ENCODE results near the gene CHP1. TPM values are rescaled to one million over a fixed set of nuclear protein-coding genes. Genes with fewer than 3 reads are reported as not detected.

The CHP1 gene
- total RNA-seq, 1 experiment from 2014 or later: 71.2 TPM

DNA sequence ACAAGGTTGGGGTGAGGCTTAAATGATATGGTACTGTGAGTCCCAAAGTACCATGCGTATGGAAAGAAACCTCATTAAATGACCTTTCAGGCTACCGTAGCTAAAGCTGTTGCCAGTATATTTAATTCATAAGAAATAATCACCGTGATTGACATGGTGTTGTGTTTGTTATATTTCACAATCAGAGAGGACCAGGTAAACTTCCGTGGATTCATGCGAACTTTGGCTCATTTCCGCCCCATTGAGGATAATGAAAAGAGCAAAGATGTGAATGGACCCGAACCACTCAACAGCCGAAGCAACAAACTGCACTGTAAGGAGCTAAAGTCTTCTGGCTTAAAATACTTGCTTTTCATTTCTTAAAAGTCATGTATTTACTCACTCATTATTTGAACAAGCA lies 31.5 kb downstream of the CHP1 start:
- no TSS peak for BruUV-seq (replicated peaks)
- ChIA-PET POLR2A (ENCODE audit: low non-redundant PET) (no interaction called here), CTCF (no interaction called here)
- Histone ChIP-seq H3K36me3 (ENCODE audit: insufficient read depth, low read length, poor library complexity, severe bottlenecking) (peaks cover 8% of the 10 kb centered on the region), H3K27me3 (replicated peaks; ENCODE audit: insufficient read depth, low read depth, low read length, poor library complexity) (no peaks in the 10 kb centered on the region), H3K4me3 (ENCODE audit: low read depth, low read length, poor library complexity, severe bottlenecking) (no peak overlapping the region), H3K9me3 (ENCODE audit: low read depth, low read length, poor library complexity, severe bottlenecking) (peaks cover 3% of the 10 kb centered on the region), H3K4me1 (ENCODE audit: insufficient read depth, low read length, poor library complexity, severe bottlenecking) (peaks cover 7% of the 10 kb centered on the region), H3K27ac (ENCODE audit: low read depth, low read length, poor library complexity, severe bottlenecking) (no peak overlapping the region)
- DNase-seq (ENCODE audit: low spot score): no peak
- intact Hi-C loops (cut with micrococcal nuclease; ENCODE audit: unreplicated experiment): no loop called here
- no peak for TF ChIP-seq EZH2 (IDR thresholded peaks at IDR 0.05; ENCODE audit: borderline replicate concordance, low read depth, low read length, poor library complexity, severe bottlenecking)
- TF ChIP-seq, protein P1, sequence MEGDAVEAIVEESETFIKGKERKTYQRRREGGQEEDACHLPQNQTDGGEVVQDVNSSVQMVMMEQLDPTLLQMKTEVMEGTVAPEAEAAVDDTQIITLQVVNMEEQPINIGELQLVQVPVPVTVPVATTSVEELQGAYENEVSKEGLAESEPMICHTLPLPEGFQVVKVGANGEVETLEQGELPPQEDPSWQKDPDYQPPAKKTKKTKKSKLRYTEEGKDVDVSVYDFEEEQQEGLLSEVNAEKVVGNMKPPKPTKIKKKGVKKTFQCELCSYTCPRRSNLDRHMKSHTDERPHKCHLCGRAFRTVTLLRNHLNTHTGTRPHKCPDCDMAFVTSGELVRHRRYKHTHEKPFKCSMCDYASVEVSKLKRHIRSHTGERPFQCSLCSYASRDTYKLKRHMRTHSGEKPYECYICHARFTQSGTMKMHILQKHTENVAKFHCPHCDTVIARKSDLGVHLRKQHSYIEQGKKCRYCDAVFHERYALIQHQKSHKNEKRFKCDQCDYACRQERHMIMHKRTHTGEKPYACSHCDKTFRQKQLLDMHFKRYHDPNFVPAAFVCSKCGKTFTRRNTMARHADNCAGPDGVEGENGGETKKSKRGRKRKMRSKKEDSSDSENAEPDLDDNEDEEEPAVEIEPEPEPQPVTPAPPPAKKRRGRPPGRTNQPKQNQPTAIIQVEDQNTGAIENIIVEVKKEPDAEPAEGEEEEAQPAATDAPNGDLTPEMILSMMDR (conservative IDR thresholded peaks at IDR 0.05; ENCODE audit: low read depth, low read length): no peak

DNA sequence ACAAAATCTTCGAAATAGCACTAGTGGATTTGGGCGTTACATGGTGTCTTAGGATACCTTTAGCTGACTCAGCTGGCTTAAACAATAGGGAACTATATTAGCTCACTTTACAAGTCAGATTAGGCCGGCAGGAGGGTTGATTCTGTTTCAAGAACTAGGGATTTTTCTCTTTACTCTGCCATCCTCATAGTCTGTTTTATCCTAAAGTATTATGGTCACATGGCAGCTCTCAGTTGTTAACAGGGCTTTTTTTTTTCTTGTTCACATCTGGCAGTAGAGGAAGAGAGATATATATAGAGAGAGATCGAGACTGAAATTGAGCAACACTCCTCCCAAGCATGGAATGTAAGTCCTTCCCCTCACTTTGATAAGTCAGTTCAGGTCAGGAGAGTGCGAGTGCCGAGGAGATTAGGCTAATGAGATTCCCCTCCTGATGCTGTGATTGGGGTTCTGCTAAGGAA lies 32.9 kb downstream of the CHP1 start:
- H3K27ac ChIP-seq (ENCODE audit: low read depth, low read length, poor library complexity, severe bottlenecking): no peak overlapping the region
- peaks cover 7% of the 10 kb centered on the region for H3K4me1 ChIP-seq (ENCODE audit: insufficient read depth, low read length, poor library complexity, severe bottlenecking)
- ChIA-PET CTCF (interaction anchor here (0.6 kb wide), 1 partner anchor 173 kb away, joined by 4 read pairs; no protein-coding TSS in a partner anchor), POLR2A (ENCODE audit: low non-redundant PET) (interaction anchor here (0.5 to 0.7 kb wide), 2 partner anchors 159 to 390 kb away, joined by 3 to 7 read pairs; no protein-coding TSS in a partner anchor)
- DNase-seq (ENCODE audit: low spot score): peak; percentile 26
- no peak for TF ChIP-seq EZH2 (IDR thresholded peaks at IDR 0.05; ENCODE audit: borderline replicate concordance, low read depth, low read length, poor library complexity, severe bottlenecking)
- TF ChIP-seq, protein P1 (conservative IDR thresholded peaks at IDR 0.05; ENCODE audit: low read depth, low read length): no peak
- H3K36me3 ChIP-seq (ENCODE audit: insufficient read depth, low read length, poor library complexity, severe bottlenecking): peaks cover 8% of the 10 kb centered on the region
- peaks cover 3% of the 10 kb centered on the region for H3K9me3 ChIP-seq (ENCODE audit: low read depth, low read length, poor library complexity, severe bottlenecking)
- H3K4me3 ChIP-seq (ENCODE audit: low read depth, low read length, poor library complexity, severe bottlenecking): no peak overlapping the region
- BruUV-seq (replicated peaks): no TSS peak
- intact Hi-C loops (cut with micrococcal nuclease; ENCODE audit: unreplicated experiment): no loop called here
- H3K27me3 ChIP-seq (replicated peaks; ENCODE audit: insufficient read depth, low read depth, low read length, poor library complexity): no peaks in the 10 kb centered on the region

DNA sequence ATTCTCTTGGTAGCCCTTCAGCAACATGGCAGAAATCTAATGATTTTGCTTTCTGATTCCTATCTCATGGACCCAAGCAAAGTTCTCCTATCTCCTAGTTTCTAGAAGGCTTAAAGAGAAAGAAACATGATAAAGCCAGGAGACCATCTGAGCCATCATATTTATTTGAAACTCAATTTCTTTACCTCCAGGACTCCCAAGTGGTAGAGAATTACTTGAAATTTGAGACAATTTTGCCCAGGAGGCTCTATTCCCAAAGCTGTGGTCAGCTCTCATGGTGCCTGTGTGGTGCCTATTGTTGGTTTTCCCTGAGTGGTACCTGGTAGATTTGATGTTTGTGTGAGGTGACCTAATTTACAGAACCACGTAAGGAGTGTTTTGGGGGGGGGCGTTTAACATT lies 38.8 kb downstream of the CHP1 start:
- no peak overlapping the region for H3K4me3 ChIP-seq (ENCODE audit: low read depth, low read length, poor library complexity, severe bottlenecking)
- H3K9me3 ChIP-seq (ENCODE audit: low read depth, low read length, poor library complexity, severe bottlenecking): no peaks in the 10 kb centered on the region
- no peaks in the 10 kb centered on the region for H3K27me3 ChIP-seq (replicated peaks; ENCODE audit: insufficient read depth, low read depth, low read length, poor library complexity)
- no peak for DNase-seq (ENCODE audit: low spot score)
- peaks cover 4% of the 10 kb centered on the region for H3K36me3 ChIP-seq (ENCODE audit: insufficient read depth, low read length, poor library complexity, severe bottlenecking)
- intact Hi-C loops (cut with micrococcal nuclease; ENCODE audit: unreplicated experiment): no loop called here
- no TSS peak for BruUV-seq (replicated peaks)
- ChIA-PET CTCF (no interaction called here), POLR2A (ENCODE audit: low non-redundant PET) (no interaction called here)
- H3K4me1 ChIP-seq (ENCODE audit: insufficient read depth, low read length, poor library complexity, severe bottlenecking): no peaks in the 10 kb centered on the region
- TF ChIP-seq, protein P1 (conservative IDR thresholded peaks at IDR 0.05; ENCODE audit: low read depth, low read length): no peak
- TF ChIP-seq EZH2 (IDR thresholded peaks at IDR 0.05; ENCODE audit: borderline replicate concordance, low read depth, low read length, poor library complexity, severe bottlenecking): no peak
- H3K27ac ChIP-seq (ENCODE audit: low read depth, low read length, poor library complexity, severe bottlenecking): no peak overlapping the region

Measured in A673 (cell line).